ENCODE measurements around the gene RBBP7. TPM values are rescaled to one million over a fixed set of nuclear protein-coding genes. Genes with fewer than 3 reads are reported as not detected.
A peak's percentile ranks its signal among the peaks of the same experiment; 100 is the strongest.

RBBP7 gene
- total and polyA plus RNA-seq, 11 donors = 88.7 to 124 (median 107) TPM

DNA sequence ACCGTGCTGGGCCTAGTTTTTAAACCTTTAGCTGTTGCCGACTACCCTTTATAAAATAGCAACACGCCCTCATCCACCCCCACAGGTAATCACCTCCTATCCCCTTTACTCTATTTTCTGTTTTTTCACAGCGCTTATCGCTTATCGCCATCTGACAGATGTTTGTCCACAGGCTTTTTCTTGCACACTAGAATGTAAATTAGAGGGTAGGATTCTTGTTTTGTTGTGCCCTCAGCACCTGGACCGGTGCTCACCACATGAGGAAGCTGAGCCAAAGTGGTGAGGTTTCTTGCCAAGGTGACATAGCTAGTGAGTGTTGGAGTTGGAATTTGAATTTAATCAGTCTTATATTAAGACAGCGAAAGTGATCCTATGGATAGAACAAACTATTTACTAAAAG, 2.9 kb upstream of the RBBP7 start:
- 80 to 91% (median 86%) methylated on average over 8 of the region's 8 CpGs for WGBS, 4 donors

DNA sequence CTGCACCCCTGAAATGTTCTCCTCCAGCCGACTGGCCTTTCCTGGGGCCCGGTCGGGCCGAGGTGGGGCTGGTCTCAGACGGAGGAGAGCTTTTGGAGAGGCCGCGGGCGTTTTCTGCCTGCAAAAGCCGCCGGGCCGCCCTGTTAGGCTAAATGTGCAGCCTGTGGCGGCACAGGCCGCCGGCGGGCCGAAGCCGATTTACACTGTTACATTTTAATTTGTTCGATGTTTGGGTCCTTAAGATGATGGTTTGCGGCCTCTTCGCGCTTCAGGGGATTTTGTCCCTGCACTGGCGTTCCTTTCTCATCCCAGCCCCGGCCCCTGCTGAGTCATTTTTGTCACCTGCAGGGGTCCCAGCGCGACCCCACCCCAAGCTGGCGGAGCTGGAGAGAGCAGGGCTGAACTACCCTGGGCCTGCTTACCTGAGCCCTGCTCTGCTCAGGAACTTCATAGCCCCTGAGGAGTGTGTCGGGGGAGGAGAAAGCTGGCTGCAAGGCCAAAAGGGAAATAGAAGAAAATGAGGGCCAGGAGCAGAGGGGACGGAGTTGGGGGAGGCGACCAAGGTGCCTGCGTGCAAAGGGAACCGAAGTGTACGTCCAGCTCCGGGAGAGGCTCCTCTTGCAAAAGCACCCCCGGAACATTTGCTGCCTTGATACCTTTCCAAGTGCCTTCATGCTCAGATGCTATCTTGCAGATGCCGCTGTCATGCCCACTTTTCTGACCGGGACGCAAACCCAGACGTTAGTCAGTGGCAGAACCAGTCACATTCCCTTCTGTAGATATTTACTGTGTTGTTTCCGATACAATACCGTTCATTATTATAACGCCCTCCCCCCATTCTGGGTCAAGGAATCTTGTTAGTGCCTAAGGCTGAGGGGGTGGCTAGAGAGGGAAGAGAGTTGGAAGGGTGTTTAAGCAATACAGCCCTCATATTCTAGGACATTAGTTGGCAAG, 977 bp upstream of the RBBP7 start:
- intact Hi-C loops (cut with DNase I) = loop anchor here in 1 of 10 donors (2.0 to 5.0 kb wide), 2 partner anchors 84 to 152 kb away; partner anchors contain the start of genes SYAP1 and TXLNG
- no peak for TF ChIP-seq POLR2A (IDR thresholded peaks at IDR 0.05)
- TF ChIP-seq, protein P1, sequence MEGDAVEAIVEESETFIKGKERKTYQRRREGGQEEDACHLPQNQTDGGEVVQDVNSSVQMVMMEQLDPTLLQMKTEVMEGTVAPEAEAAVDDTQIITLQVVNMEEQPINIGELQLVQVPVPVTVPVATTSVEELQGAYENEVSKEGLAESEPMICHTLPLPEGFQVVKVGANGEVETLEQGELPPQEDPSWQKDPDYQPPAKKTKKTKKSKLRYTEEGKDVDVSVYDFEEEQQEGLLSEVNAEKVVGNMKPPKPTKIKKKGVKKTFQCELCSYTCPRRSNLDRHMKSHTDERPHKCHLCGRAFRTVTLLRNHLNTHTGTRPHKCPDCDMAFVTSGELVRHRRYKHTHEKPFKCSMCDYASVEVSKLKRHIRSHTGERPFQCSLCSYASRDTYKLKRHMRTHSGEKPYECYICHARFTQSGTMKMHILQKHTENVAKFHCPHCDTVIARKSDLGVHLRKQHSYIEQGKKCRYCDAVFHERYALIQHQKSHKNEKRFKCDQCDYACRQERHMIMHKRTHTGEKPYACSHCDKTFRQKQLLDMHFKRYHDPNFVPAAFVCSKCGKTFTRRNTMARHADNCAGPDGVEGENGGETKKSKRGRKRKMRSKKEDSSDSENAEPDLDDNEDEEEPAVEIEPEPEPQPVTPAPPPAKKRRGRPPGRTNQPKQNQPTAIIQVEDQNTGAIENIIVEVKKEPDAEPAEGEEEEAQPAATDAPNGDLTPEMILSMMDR (IDR thresholded peaks at IDR 0.05) = no peak
- peaks cover 0 to 27% (median 12%) of the 10 kb centered on the region in 12 donors for H3K4me1 ChIP-seq
- H3K36me3 ChIP-seq = peaks cover 0 to 6% (median 0%) of the 10 kb centered on the region in 9 donors
- H3K4me3 ChIP-seq = peak overlapping the region; percentile 39 to 77 (median 59)
- H3K9me3 ChIP-seq = no peaks in the 10 kb centered on the region
- H3K27me3 ChIP-seq = peaks cover 0 to 61% (median 0%) of the 10 kb centered on the region in 9 donors
- WGBS, 4 donors = 4 to 31% (median 12%) methylated on average over 37 to 41 of the region's 41 CpGs
- DNase-seq (peak; percentile 8 to 61 (median 27)), ATAC-seq (peak; percentile 4 to 17 (median 12))
- H3K27ac ChIP-seq = peak overlapping the region; percentile 83 to 97 (median 92)

More for the DNA sequence above, 2.9 kb upstream of the RBBP7 start:
- no peaks in the 10 kb centered on the region for H3K9me3 ChIP-seq
- DNase-seq = no peak
- peaks cover 0 to 25% (median 11%) of the 10 kb centered on the region in 12 donors for H3K4me1 ChIP-seq
- TF ChIP-seq POLR2A (IDR thresholded peaks at IDR 0.05) = no peak
- TF ChIP-seq, protein P1 (IDR thresholded peaks at IDR 0.05) = no peak
- H3K27ac ChIP-seq = no peak overlapping the region
- H3K4me3 ChIP-seq = no peak overlapping the region
- peaks cover 0 to 63% (median 0%) of the 10 kb centered on the region in 9 donors for H3K27me3 ChIP-seq
- no peak for ATAC-seq
- no peaks in the 10 kb centered on the region for H3K36me3 ChIP-seq
- intact Hi-C loops (cut with DNase I) = loop anchor here in 1 of 10 donors (5.0 kb wide), 1 partner anchor 86 kb away; the partner anchor contains the start of gene TXLNG

DNA sequence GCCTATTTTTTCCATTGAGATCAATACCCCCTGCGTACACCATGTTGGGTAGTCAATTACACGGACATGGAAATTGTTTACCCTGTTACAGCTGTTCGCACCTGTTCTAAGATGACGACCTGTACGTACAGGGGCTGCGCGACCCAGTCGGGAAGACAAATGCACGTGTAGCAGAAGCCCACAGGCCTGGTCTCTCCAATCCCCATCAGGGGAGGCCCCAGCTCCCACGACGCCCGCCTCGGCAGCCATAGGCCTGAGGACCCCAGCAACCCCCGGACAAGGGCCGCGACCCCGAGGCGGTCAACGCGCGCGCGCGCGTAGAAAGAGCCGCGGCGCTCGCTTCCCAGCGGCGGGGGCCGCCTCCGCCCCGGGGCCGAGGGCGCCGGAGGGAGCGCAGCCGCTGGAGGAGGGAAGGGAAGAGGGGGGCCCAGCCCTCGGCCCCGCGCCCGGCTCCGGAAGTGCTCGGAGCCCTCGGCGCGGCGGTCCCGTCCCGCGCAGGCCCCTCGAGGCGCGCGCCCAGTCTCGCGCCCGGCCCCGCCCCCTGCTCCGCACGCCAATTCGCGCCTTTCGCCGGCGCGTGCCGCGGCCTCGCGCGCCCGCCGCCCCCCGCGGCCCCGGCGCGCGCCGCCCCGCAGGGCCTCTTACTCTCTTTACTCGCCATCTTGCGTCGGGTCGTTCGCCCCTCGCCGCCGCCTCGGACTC, 618 bp downstream of the RBBP7 start:
- intact Hi-C loops (cut with DNase I) = loop anchor here in 1 of 10 donors (2.0 to 5.0 kb wide), 2 partner anchors 82 to 151 kb away; partner anchors contain the start of genes SYAP1 and TXLNG
- no peaks in the 10 kb centered on the region for H3K9me3 ChIP-seq
- peak overlapping the region; percentile 46 to 86 (median 66) for H3K4me3 ChIP-seq
- peaks cover 0 to 68% (median 0%) of the 10 kb centered on the region in 9 donors for H3K27me3 ChIP-seq
- ATAC-seq = peak in 3 of 4 donors; percentile 17 to 41 (median 18)
- peak overlapping the region in 11 of 12 donors; percentile 75 to 95 (median 90) for H3K27ac ChIP-seq
- WGBS, 4 donors = 1 to 15% (median 4%) methylated on average over 14 to 87 of the region's 92 CpGs
- TF ChIP-seq POLR2A (IDR thresholded peaks at IDR 0.05) = no peak
- TF ChIP-seq, protein P1 (IDR thresholded peaks at IDR 0.05) = no peak
- peak; percentile 23 to 70 (median 35) for DNase-seq
- peaks cover 0 to 29% (median 12%) of the 10 kb centered on the region in 12 donors for H3K4me1 ChIP-seq
- H3K36me3 ChIP-seq = peaks cover 0 to 9% (median 0%) of the 10 kb centered on the region in 9 donors
